HG02970 (cell line): Measurements from ENCODE around the gene CASS4.
A peak's percentile ranks its signal among the peaks of the same experiment; 100 is the strongest.

Experiments
- ATAC-seq: cut with Tn5 transposase; IDR thresholded peaks from one replicate; pipeline ENCODE4 v1.9.1; 2021; ENCODE audit warnings: mild to moderate bottlenecking, moderate library complexity, moderate number of reproducible peaks; ENCODE audit not compliant: unreplicated experiment, low FRiP score

Gene CASS4

GRCh38 chr20:56442389-56443365 is 30.6 kb downstream of the CASS4 start:
- ATAC-seq, result no peak

GRCh38 chr20:56443654-56444540 is 31.8 kb downstream of the CASS4 start:
- no peak for ATAC-seq

GRCh38 chr20:56445130-56445529 is 33.1 kb downstream of the CASS4 start:
- no peak for ATAC-seq

GRCh38 chr20:56445540-56445939 is 33.5 kb downstream of the CASS4 start:
- no peak for ATAC-seq

DNA sequence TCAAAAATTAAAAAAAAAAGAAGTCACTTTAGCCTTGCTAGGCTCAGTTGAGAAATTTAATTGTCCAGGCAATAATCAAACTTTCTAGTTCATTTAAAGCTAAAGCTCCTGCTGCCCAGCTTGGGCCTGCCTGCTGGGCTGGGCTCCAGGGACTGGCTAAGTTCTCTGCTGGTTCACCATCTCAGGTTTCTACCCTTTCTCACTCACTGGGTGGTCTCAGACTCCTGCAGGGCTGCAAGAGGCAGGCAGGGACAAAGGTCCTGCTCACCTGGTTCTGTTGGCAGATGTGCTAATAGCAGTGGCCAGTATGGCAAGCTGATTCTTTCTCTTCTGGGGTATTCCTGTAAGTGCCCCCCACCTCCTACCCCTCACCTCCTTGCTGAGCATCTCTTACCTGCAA is 35.2 kb downstream of the CASS4 start:
- no peak for ATAC-seq

DNA sequence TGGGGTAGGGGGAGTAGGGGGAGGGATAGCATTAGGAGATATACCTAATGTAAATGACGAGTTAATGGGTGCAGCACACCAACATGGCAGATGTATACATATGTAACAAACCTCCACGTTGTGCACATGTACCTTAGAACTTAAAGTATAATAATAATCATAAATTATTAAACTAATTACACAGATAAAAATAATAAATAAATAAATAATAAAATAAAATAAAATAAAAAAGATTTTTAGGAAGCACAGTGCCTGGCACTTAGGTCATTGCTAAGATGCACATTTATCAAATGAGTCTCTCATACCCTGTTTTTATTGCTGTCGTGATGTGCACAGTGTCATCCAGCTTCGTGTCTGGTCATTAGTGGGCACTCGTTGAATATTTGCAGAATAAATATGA is 37.4 kb downstream of the CASS4 start:
- ATAC-seq, result no peak

GRCh38 chr20:56451056-56451765 is 39.2 kb downstream of the CASS4 start:
- no peak for ATAC-seq

GRCh38 chr20:56453352-56453751 is 41.3 kb downstream of the CASS4 start:
- no peak for ATAC-seq

- ATAC-seq, result no peak
These were observed 42.7 kb downstream of the CASS4 start for GRCh38 chr20:56454754-56455153.

- ATAC-seq, result no peak
These were observed 46.3 kb downstream of the CASS4 start for GRCh38 chr20:56458206-56458821.

DNA sequence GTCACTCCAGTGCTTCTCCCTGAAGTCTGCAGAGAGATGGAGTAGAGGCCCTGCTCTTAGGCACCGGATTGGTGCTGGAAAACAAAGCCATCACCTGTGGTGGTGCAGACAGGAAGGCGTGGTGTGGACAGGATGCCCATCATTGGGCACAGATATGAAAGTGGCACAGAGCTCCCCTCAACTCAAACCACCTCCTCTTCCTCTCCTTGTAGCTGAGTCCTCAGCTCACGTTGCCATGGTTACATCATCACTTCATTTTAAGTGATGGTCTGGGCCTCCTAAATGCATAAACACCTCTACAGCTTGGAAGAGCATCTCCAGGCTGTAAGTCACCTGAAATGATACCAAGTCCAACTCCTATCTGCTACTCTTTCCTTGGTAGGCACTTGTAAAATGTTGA is 48.4 kb downstream of the CASS4 start:
- ATAC-seq, result no peak

GRCh38 chr20:56461576-56461975 is 49.5 kb downstream of the CASS4 start:
- ATAC-seq, result no peak

DNA sequence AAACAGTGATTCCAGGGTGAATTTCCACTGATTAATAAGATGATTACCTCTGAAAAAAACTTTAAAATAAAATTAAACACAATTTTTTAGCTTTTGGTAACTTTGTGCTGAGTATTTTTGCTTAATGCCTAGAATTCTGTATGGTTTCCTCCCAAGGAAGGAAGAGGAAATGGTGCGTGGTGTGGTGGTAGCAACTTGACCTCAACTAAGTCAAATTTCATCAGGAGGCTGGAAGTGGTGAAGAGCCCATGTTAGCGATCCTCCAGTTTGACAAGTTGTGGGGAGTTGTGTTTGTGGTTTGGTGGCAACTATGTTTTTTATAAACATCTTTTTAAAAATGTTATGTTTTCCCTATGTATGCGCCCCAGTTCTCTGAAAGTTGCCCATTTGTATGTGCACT is 51.4 kb downstream of the CASS4 start:
- no peak for ATAC-seq

DNA sequence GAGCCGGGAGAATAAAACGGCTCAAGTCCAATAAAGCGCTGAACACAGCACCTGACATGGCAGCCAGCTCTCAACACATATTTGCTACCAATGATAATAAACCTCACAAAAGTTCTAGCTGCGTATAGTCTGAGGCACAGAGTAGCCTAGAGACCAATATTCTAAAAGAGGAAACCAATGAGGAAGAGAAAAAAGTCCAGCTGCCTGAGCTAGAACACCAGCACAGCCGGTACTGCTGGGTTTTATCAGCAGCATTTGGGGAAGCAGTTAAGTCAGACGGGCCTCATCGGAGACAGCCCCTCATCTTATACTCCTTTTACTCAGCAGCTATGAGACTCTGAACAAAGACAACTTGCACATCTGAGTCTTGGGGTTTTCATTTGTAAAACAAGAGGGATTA is 53.9 kb downstream of the CASS4 start:
- ATAC-seq, result no peak

DNA sequence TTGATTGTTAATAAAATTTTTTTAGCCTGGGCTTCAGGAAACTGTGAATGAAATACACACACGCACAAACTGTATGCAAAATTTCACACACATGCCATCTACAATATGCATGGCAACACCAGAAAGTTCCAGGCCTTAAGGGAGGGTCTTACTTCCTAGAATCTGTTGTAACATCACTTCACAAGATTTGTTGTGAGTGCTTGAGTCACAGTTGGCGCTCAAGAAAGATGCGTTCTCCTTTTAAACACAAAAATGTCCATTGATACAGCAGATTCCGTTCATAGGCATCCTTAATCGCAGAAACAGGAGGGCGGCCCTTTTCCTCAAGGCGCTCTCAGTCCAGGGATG is 55.9 kb downstream of the CASS4 start:
- no peak for ATAC-seq

GRCh38 chr20:56468316-56469076 is 56.4 kb downstream of the CASS4 start, which contains the start of gene RTF2:
Gene RTF2, plus strand, starts transcription at chr20:56468627. Its CDS starts 71 bp downstream, at chr20:56468698.
- ATAC-seq, result peak; percentile 99

DNA sequence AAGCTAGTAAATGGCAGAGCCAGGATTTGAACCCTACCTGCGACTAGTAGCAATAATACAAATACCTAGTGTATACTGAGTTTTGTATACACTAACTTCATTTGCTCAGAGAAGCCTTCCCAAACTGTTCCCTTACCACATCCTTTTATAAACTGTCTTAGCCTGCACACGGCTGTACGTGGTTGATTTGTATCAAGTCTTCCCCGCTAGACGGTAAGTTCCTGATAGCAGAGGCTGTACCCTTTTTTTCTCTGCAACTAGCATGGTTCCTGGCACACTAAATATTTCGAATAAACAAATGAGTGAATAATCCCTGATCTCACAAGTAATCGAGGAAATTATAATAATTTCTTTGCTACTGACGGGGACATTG is 57.0 kb downstream of the CASS4 start:
- no peak for ATAC-seq

GRCh38 chr20:56483970-56484369 is 71.9 kb downstream of the CASS4 start:
- ATAC-seq, result no peak

DNA sequence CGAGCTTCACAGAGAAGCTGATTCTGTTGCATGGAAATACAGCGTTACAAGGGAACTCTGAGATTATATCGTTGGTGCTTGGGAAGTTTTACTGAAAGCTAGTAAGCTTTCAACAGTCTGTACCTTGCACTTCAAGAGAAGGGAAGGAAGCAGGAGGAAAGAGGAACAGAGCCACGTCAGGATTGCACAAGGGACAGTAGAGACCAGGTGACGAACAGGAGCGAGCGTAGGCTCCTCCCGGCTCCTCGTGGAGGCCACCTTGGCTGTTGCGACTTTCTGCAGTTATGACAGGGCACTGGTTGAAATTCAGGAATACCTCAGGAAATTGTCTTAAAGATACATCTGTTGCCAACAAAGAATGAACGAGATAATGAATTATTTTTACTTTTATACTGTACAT is 75.2 kb downstream of the CASS4 start:
- ATAC-seq, result no peak

- ATAC-seq, result no peak
These were observed 76.5 kb downstream of the CASS4 start for GRCh38 chr20:56488566-56488965.
